ENCODE data around the gene KCNJ10.

KCNJ10 gene

GRCh38 chr1:159973350-159973940 lies 96.5 kb downstream of the KCNJ10 start:
- Histone ChIP-seq H4K20me1 (ENCODE audit: insufficient read depth, low read length, poor library complexity, severe bottlenecking) (no peaks in the 10 kb centered on the region), H3K36me3 (ENCODE audit: insufficient read depth, low read length) (no peaks in the 10 kb centered on the region), H2AFZ (ENCODE audit: low read length) (no peak overlapping the region), H3K9me3 (ENCODE audit: insufficient read depth, low read depth, low read length) (no peaks in the 10 kb centered on the region), H3K9ac (ENCODE audit: low read depth, low read length, poor library complexity, severe bottlenecking) (no peak overlapping the region), H3K9me2 (replicated peaks; ENCODE audit: low read depth, low read length) (no peaks in the 10 kb centered on the region), H3K27me3 (ENCODE audit: insufficient read depth, low read length, poor library complexity, severe bottlenecking) (peaks cover 9% of the 10 kb centered on the region), H3K4me3 (ENCODE audit: low read length, poor library complexity, severe bottlenecking) (no peak overlapping the region), H3K79me2 (ENCODE audit: insufficient read depth, low read length) (no peaks in the 10 kb centered on the region), H3K4me2 (ENCODE audit: low read depth, low read length, poor library complexity, severe bottlenecking) (no peak overlapping the region), H3F3A (ENCODE audit: low read depth) (no peaks in the 10 kb centered on the region), H3K4me1 (ENCODE audit: insufficient read depth, low read length, poor library complexity, severe bottlenecking) (no peaks in the 10 kb centered on the region)
- TF ChIP-seq EZH2phosphoT487 (IDR thresholded peaks at IDR 0.05; ENCODE audit: borderline replicate concordance): no peak
- no peak for TF ChIP-seq CTCF (conservative IDR thresholded peaks at IDR 0.05; ENCODE audit: low read length)

- Histone ChIP-seq H3K4me3 (ENCODE audit: low read length, poor library complexity, severe bottlenecking) (no peak overlapping the region), H3K4me2 (ENCODE audit: low read depth, low read length, poor library complexity, severe bottlenecking) (no peak overlapping the region), H4K20me1 (ENCODE audit: insufficient read depth, low read length, poor library complexity, severe bottlenecking) (no peaks in the 10 kb centered on the region), H3K9me3 (ENCODE audit: insufficient read depth, low read depth, low read length) (no peaks in the 10 kb centered on the region), H3K79me2 (ENCODE audit: insufficient read depth, low read length) (no peaks in the 10 kb centered on the region), H3K4me1 (ENCODE audit: insufficient read depth, low read length, poor library complexity, severe bottlenecking) (no peaks in the 10 kb centered on the region), H3F3A (ENCODE audit: low read depth) (no peaks in the 10 kb centered on the region), H2AFZ (ENCODE audit: low read length) (no peak overlapping the region), H3K27me3 (ENCODE audit: insufficient read depth, low read length, poor library complexity, severe bottlenecking) (peaks cover 6% of the 10 kb centered on the region), H3K9ac (ENCODE audit: low read depth, low read length, poor library complexity, severe bottlenecking) (no peak overlapping the region), H3K36me3 (ENCODE audit: insufficient read depth, low read length) (no peaks in the 10 kb centered on the region), H3K9me2 (replicated peaks; ENCODE audit: low read depth, low read length) (no peaks in the 10 kb centered on the region)
- TF ChIP-seq EZH2phosphoT487 (IDR thresholded peaks at IDR 0.05; ENCODE audit: borderline replicate concordance) (no peak), CTCF (conservative IDR thresholded peaks at IDR 0.05; ENCODE audit: low read length) (no peak)
Measured at GRCh38 chr1:159972443-159973205, 97.3 kb downstream of the KCNJ10 start.

GRCh38 chr1:159970932-159971342 lies 99.0 kb downstream of the KCNJ10 start:
- peaks cover 10% of the 10 kb centered on the region for H3K27me3 ChIP-seq (ENCODE audit: insufficient read depth, low read length, poor library complexity, severe bottlenecking)
- H3K4me2 ChIP-seq (ENCODE audit: low read depth, low read length, poor library complexity, severe bottlenecking): no peak overlapping the region
- H3K36me3 ChIP-seq (ENCODE audit: insufficient read depth, low read length): no peaks in the 10 kb centered on the region
- H3K4me1 ChIP-seq (ENCODE audit: insufficient read depth, low read length, poor library complexity, severe bottlenecking): no peaks in the 10 kb centered on the region
- no peaks in the 10 kb centered on the region for H3K9me3 ChIP-seq (ENCODE audit: insufficient read depth, low read depth, low read length)
- TF ChIP-seq CTCF (conservative IDR thresholded peaks at IDR 0.05; ENCODE audit: low read length) (no peak), EZH2phosphoT487 (IDR thresholded peaks at IDR 0.05; ENCODE audit: borderline replicate concordance) (no peak)
- no peak overlapping the region for H2AFZ ChIP-seq (ENCODE audit: low read length)
- H3F3A ChIP-seq (ENCODE audit: low read depth): no peaks in the 10 kb centered on the region
- no peaks in the 10 kb centered on the region for H3K9me2 ChIP-seq (replicated peaks; ENCODE audit: low read depth, low read length)
- no peaks in the 10 kb centered on the region for H4K20me1 ChIP-seq (ENCODE audit: insufficient read depth, low read length, poor library complexity, severe bottlenecking)
- no peak overlapping the region for H3K9ac ChIP-seq (ENCODE audit: low read depth, low read length, poor library complexity, severe bottlenecking)
- no peaks in the 10 kb centered on the region for H3K79me2 ChIP-seq (ENCODE audit: insufficient read depth, low read length)
- H3K4me3 ChIP-seq (ENCODE audit: low read length, poor library complexity, severe bottlenecking): no peak overlapping the region
